ENCODE measurements around the gene CRYAB. TPM values are rescaled to one million over a fixed set of nuclear protein-coding genes. Genes with fewer than 3 reads are reported as not detected.

CRYAB gene
- total RNA-seq, 2 experiments from 2014 or later = not detected

DNA sequence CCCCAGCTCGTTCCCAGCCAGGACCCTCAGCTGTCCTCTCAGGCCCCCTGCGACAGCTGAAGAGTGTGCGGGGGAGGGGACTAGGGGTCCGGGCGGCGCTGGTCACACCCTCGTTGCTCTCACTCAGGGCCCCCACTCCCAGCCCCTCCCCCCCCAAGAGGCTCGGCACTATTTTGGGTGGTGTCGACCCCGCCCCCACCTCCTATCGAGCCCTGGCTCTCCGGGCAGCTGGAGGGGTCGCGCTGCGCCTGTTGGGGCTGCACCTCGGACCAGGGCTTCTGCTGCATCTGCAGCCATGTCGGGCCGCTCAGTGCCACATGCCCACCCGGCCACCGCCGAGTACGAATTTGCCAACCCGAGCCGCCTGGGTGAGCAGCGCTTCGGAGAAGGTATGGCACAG lies 965 bp upstream of the CRYAB start, which contains the start of gene HSPB2:
TSS of gene HSPB2 (plus strand) at position 200 of the 400 bp plus-strand sequence. CDS start at position 296, 96 bp downstream.
- Mint-ChIP-seq H3K27me3 (peaks cover 73% of the 10 kb centered on the region), H3K27ac (no peak within 1 kb of the TSS), H3K4me3 (no peak within 1 kb of the TSS), H3K4me1 (ENCODE audit: low read depth) (no peaks in the 10 kb centered on the region), H3K36me3 (ENCODE audit: low read depth) (no peaks in the 10 kb centered on the region), H3K9me3 (no peaks in the 10 kb centered on the region)
- Histone ChIP-seq H3K27ac (ENCODE audit: low read depth in 1 of 2, low read length in 2 of 2) (no peak within 1 kb of the TSS), H3K4me3 (ENCODE audit: low read length) (no peak within 1 kb of the TSS), H3K36me3 (ENCODE audit: insufficient read depth, low read length) (no peaks in the 10 kb centered on the region), H3K4me1 (ENCODE audit: insufficient read depth, low read length) (no peaks in the 10 kb centered on the region), H3K27me3 (ENCODE audit: control insufficient read depth in 1 of 2, insufficient read depth in 2 of 2, low read length in 2 of 2) (peaks cover 32 to 39% of the 10 kb centered on the region in 2 experiments), H3K9me3 (ENCODE audit: control insufficient read depth in 1 of 2, insufficient read depth in 1 of 2, low read length in 2 of 2) (peaks cover 0 to 7% of the 10 kb centered on the region in 2 experiments)
- intact Hi-C loops (cut with DNase I, micrococcal nuclease) = no loop called here
- ATAC-seq (ENCODE audit: poor library complexity) = no peak
- TF ChIP-seq, protein P1, sequence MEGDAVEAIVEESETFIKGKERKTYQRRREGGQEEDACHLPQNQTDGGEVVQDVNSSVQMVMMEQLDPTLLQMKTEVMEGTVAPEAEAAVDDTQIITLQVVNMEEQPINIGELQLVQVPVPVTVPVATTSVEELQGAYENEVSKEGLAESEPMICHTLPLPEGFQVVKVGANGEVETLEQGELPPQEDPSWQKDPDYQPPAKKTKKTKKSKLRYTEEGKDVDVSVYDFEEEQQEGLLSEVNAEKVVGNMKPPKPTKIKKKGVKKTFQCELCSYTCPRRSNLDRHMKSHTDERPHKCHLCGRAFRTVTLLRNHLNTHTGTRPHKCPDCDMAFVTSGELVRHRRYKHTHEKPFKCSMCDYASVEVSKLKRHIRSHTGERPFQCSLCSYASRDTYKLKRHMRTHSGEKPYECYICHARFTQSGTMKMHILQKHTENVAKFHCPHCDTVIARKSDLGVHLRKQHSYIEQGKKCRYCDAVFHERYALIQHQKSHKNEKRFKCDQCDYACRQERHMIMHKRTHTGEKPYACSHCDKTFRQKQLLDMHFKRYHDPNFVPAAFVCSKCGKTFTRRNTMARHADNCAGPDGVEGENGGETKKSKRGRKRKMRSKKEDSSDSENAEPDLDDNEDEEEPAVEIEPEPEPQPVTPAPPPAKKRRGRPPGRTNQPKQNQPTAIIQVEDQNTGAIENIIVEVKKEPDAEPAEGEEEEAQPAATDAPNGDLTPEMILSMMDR (IDR thresholded peaks at IDR 0.05) = no peak
- DNase-seq = no peak
- POLR2A ChIA-PET = no interaction called here
- CTCF ChIA-PET = no interaction called here

DNA sequence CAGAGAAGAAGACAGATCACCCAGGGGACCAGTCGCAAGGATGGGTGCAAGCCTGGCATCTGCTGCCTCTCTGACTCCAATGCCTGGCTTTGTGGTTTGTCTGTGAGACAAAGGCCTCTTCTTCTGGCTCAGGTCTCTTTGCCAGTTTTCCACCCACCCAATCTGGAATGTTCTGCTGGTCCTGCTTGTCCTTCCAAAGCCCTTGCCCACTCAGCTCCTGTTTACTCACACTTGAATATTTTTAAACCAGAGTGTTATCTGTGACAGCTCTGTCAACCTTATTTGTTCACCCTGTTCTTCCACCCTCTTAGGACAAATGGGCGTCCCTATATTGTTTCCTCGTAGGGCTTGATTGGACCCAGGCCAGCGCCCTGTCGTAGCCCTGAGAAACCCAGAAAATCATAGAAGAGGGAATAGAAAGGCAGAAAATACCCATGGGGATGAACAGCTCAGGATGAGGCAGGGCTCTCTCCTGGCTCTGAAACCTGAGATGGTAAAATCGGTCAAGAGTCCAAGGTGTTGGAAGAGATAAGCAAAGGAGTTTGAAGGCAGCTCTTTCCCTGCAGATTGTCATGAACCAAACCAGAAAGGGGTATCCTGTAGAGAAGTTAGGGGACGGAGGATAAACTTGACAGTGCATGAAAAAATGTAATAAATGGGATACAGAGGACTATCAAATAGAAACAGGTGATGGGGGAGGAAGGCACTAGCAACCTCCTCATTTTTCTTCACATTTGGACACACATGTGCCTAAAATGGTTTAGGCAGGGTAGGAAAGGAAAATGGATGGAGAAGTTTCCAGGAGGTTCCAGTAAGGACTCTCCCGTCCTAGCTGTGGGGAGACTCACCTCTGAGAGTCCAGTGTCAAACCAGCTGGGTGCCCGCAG lies 651 bp downstream of the CRYAB start:
- H3K27me3 Mint-ChIP-seq = peaks cover 61% of the 10 kb centered on the region
- H3K4me1 ChIP-seq (ENCODE audit: insufficient read depth, low read length) = no peaks in the 10 kb centered on the region
- no peaks in the 10 kb centered on the region for H3K4me1 Mint-ChIP-seq (ENCODE audit: low read depth)
- H3K36me3 Mint-ChIP-seq (ENCODE audit: low read depth) = no peaks in the 10 kb centered on the region
- DNase-seq (no peak), ATAC-seq (ENCODE audit: poor library complexity) (no peak)
- CTCF ChIA-PET = no interaction called here
- intact Hi-C loops (cut with DNase I, micrococcal nuclease) = no loop called here
- H3K4me3 Mint-ChIP-seq = no peak overlapping the region
- H3K4me3 ChIP-seq (ENCODE audit: low read length) = no peak overlapping the region
- peaks cover 29 to 34% of the 10 kb centered on the region in 2 experiments for H3K27me3 ChIP-seq (ENCODE audit: control insufficient read depth in 1 of 2, insufficient read depth in 2 of 2, low read length in 2 of 2)
- no peaks in the 10 kb centered on the region for H3K36me3 ChIP-seq (ENCODE audit: insufficient read depth, low read length)
- POLR2A ChIA-PET = no interaction called here
- TF ChIP-seq, protein P1 (IDR thresholded peaks at IDR 0.05) = no peak
- H3K27ac ChIP-seq (ENCODE audit: low read depth in 1 of 2, low read length in 2 of 2) = no peak overlapping the region
- H3K9me3 ChIP-seq (ENCODE audit: control insufficient read depth in 1 of 2, insufficient read depth in 1 of 2, low read length in 2 of 2) = peaks cover 0 to 7% of the 10 kb centered on the region in 2 experiments
- H3K27ac Mint-ChIP-seq = no peak overlapping the region
- no peaks in the 10 kb centered on the region for H3K9me3 Mint-ChIP-seq

DNA sequence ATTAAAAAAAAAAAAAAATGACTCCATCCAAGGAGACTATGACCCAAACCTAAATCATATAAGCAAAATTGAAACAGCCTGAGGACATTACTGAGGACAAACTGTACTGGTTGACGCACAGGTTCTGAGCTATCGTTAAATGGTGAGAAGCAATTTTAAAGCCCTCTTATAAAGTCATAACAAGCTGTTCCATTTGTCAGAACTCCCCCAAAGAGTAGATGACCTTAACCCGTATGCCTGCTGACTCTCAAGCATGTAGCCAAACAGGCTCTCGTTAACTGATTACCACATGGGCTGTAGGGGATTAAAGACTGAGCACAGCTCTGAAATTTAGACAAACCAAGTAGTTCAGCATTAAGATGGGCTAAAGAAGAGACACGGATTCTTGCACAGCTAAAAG lies 2.2 kb downstream of the CRYAB start:
- H3K4me1 Mint-ChIP-seq (ENCODE audit: low read depth) = no peaks in the 10 kb centered on the region

More for the DNA sequence above, 2.2 kb downstream of the CRYAB start:
- Histone ChIP-seq H3K27ac (ENCODE audit: low read depth in 1 of 2, low read length in 2 of 2) (no peak overlapping the region), H3K36me3 (ENCODE audit: insufficient read depth, low read length) (no peaks in the 10 kb centered on the region), H3K4me1 (ENCODE audit: insufficient read depth, low read length) (no peaks in the 10 kb centered on the region), H3K4me3 (ENCODE audit: low read length) (no peak overlapping the region), H3K9me3 (ENCODE audit: control insufficient read depth in 1 of 2, insufficient read depth in 1 of 2, low read length in 2 of 2) (peaks cover 0 to 7% of the 10 kb centered on the region in 2 experiments), H3K27me3 (ENCODE audit: control insufficient read depth in 1 of 2, insufficient read depth in 2 of 2, low read length in 2 of 2) (peaks cover 21 to 32% of the 10 kb centered on the region in 2 experiments)
- Mint-ChIP-seq H3K27ac (no peak overlapping the region), H3K36me3 (ENCODE audit: low read depth) (peaks cover 4% of the 10 kb centered on the region), H3K27me3 (peaks cover 51% of the 10 kb centered on the region), H3K4me3 (no peak overlapping the region), H3K9me3 (no peaks in the 10 kb centered on the region)
- CTCF ChIA-PET = no interaction called here
- ATAC-seq (ENCODE audit: poor library complexity) = no peak
- intact Hi-C loops (cut with DNase I, micrococcal nuclease) = no loop called here
- POLR2A ChIA-PET = no interaction called here
- TF ChIP-seq, protein P1 (IDR thresholded peaks at IDR 0.05) = no peak
- no peak for DNase-seq
